Fibroblast of gingiva (primary cell): ENCODE data around the gene MEX3D.

Source experiments
- DNase-seq: peaks from one replicate; pipeline ENCODE4 v3.0.0-alpha.2; 2011; ENCODE audit warnings: low read depth

Gene MEX3D

GRCh38 chr19:1593501-1593772, 25.3 kb upstream of the MEX3D start:
- DNase-seq: no peak

- peak; percentile 93 for DNase-seq
Measured at GRCh38 chr19:1592755-1593500, 24.8 kb upstream of the MEX3D start, which contains the start of gene MBD3. TSS of gene MBD3 (minus strand) at chr19:1592865. CDS start at chr19:1592631, 234 bp downstream.

- peak; percentile 90 for DNase-seq
Measured at GRCh38 chr19:1592024-1592754, 24.1 kb upstream of the MEX3D start.

GRCh38 chr19:1591421-1592023, 23.4 kb upstream of the MEX3D start:
- DNase-seq: no peak

- DNase-seq: no peak
Measured at GRCh38 chr19:1590641-1591397, 22.7 kb upstream of the MEX3D start.

GRCh38 chr19:1587872-1588271, 19.7 kb upstream of the MEX3D start:
- DNase-seq: no peak

GRCh38 chr19:1585243-1585580, 17.1 kb upstream of the MEX3D start:
- DNase-seq: no peak

- no peak for DNase-seq
Measured at GRCh38 chr19:1584500-1585242, 16.5 kb upstream of the MEX3D start.

- no peak for DNase-seq
Measured at GRCh38 chr19:1582201-1582600, 14.1 kb upstream of the MEX3D start.

- no peak for DNase-seq
Measured at GRCh38 chr19:1580957-1581356, 12.8 kb upstream of the MEX3D start.

GRCh38 chr19:1580382-1580781, 12.3 kb upstream of the MEX3D start:
- DNase-seq: no peak

- DNase-seq: no peak
Measured at GRCh38 chr19:1579222-1579621, 11.1 kb upstream of the MEX3D start.

- no peak for DNase-seq
Measured at GRCh38 chr19:1577929-1578618, 9.9 kb upstream of the MEX3D start.

- DNase-seq: no peak
Measured at GRCh38 chr19:1577090-1577928, 9.2 kb upstream of the MEX3D start.

GRCh38 chr19:1576242-1577089, 8.3 kb upstream of the MEX3D start:
- DNase-seq: no peak

GRCh38 chr19:1575323-1576241, 7.5 kb upstream of the MEX3D start:
- DNase-seq: no peak

GRCh38 chr19:1574354-1575136, 6.4 kb upstream of the MEX3D start:
- no peak for DNase-seq

- no peak for DNase-seq
Measured at GRCh38 chr19:1572795-1573194, 4.7 kb upstream of the MEX3D start.
